HG03571 (cell line): ENCODE data around the gene GNAL.

ENCODE experiments used
- ATAC-seq: cut with Tn5 transposase; IDR thresholded peaks from one replicate; pipeline ENCODE4 v1.9.1; 2021; ENCODE audit not compliant: unreplicated experiment

Gene GNAL

DNA sequence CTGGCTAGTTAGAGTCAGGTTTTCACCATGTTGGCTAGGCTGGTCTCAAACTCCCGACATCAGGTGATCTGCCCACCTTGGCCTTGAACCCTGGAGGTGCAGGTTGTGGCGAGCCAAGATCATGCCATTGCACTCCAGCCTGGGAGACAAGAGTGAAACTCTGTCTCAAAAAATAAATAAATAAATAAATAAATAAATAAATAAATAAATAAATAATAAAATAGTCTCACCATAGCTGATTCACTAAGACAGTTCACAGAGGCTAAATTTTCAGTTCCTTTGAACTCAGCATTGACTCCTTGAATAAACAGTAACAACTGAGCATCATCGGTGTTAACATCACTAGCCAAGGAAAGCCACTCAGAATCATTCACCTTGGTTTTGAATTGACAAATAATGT is 32.7 kb downstream of the GNAL start:
- no peak for ATAC-seq

DNA sequence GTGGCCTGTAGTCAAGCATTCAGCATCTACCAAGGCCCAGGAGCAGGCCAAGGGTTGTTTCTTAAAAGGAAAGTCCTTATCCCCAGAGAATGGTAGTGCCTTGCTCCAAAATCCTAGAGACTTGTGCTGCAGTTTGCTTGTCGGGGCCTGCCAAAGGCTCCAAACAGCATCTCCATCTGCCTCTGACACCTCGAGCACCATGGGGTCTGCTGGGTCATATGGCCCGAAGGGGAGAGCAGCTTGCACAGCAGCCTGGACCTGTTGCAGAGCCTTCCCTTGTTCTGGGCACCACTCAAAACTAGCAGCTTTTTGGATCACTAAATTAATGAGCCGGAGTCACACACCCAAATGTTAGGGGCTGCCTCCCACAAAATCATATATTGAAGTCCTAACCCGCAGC is 35.7 kb downstream of the GNAL start:
- ATAC-seq = no peak

DNA sequence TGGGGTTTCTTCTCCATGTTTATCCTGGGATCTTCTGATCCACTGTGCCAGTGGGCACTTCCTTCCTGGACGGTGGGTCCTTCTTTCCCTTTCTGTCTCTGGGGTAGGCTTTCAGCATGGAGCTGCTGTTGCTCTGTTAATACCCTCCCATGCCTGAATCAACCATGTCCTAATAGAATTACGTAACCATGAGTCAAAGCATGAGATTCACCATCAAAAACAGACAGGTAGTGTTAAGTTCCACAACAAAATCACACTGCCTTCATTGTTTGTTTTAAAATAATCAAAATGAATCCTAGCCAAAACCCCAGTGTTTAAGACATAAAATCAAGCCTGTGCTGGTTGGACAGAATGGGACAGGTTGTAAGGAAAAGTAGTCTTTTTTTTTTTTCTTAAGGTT is 37.5 kb downstream of the GNAL start:
- no peak for ATAC-seq

DNA sequence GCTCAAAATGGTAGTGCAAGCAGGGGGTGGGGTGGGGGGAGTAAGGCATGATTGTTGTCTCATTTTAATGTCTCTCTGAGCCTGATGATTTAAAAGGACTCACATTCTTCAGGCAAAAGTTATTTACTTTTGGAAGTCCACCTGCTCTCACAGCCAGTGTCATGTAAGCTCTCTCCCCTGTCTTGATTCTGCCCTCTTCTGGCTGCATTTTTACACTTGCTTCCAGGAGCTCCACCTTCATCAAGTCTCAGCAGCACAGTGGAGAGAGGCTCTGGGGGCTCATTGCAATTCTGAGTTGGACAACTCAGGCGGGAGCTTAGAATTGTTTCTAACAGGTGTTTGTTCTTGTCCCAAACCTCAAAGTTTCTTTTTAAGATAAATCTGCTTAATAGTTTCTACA is 39.2 kb downstream of the GNAL start:
- ATAC-seq = no peak

DNA sequence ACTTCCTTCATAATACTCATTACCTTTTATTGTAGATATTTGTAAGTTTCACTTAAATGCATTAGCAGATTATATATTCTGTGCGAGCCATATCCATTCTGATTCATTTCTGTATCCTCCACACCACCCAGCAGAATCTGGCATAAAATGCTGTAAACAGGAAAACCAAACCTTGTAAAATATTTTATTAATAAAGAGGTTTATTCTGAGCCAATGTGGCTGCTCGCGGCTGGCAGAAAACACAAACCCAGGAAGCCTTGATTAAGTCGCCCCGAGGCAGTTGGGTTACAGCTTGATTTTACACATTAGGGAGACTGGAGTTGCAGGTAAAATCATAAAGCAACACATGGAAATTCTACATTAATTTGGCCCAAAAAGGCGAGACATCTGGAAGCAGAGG is 40.5 kb downstream of the GNAL start:
- no peak for ATAC-seq

DNA sequence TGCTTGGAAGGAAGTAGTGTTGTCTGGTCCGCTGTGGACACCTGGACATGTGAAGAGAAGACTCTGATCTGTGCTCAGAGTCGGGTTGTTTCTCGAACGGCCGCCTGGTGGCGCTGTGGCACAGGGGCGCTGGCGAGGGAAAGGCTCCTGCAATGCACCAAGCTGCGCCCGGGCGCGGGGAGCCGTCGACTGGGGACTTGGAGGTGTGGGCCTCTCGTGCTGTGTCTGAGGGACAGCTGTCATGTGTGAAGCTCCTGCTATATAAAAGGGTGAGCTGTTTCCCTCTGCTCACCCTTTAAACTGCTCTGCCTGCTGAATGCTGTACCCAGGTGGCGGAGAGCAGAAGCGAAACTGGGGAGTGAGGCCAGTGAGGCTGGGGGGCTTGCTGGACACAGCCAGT is 44.0 kb downstream of the GNAL start:
- no peak for ATAC-seq

DNA sequence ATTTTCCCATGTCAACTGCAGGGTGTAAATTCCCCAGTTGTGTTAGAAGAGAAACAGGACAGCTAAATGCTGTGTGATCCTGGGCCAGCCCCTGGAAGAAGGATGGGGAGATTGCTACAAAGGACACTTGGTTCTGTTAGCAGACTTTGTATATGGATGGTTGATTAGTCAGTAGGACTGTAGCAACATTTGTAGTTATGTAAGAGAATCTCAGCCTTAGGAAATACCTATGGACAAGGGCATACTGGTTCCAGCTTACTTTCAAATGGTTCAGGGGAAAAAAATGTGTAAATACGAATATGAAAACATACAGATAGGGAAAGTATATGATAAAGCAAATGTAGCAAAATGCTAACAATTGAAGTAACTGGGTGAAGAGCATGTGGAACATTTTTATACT is 47.6 kb downstream of the GNAL start:
- ATAC-seq = no peak

DNA sequence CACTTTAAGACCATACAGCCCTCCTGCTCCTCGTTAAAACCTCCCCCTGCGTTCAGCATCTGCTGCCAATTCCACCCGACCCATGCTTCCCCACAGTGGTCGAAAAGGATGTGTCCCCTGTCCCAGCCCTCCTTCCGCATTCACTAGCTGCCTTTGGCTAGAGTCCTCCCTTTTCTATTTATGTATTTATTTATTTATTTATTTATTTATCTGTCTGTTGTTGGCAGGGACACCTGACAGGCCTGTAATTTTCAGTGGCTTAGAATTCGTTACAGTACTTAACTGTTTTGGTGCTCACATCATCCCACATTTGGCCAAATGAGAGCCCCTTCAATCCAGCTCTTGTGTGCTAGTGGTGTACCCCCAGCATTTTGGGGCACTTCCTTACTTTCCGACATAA is 50.8 kb downstream of the GNAL start:
- ATAC-seq = no peak

DNA sequence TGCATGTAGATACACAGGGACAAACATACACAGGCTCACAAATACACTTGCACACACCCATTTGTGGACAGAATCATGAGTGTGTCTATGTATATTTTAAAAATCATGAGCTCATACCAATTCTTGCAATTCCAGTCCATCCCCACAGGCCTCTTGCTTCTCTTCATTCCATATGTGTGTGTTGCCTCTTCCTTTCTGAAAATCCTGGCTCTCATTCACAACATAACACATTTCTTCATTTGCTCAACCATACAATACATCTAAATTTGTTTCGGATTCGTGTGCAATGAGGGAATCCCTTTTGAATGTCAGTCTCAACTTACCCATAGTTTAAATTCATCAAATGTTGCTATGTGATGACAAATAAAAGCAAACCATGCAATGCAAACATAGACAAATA is 51.4 kb downstream of the GNAL start:
- ATAC-seq = no peak

DNA sequence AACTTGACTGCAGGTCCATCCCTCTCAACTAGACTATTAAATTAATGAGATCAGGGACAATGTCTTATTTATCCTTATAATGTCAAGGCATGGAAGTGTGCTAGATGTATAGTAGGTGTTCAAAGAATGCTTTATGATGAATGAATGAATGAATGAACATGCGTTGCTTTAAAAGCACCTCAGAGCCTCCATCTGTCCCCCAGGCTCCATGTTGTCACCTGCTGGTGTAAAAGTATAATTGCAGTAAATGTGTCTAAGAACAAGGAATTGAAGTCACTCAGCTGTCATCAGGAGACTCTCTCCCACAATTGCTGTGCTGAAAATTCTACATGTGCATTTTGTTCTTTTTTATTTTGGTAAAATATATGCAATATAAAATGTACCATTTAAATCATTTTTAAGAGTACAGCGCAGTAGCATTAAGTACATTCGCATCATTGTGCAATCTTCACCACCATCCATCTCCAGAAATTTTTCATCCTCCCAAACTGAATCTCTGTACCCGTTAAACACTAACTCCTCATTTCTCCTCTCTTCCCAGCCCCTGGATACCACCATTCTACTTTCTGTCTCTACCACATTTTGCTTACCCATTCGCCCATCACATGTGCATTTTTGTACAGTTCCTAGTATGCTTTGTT is 52.6 kb downstream of the GNAL start:
- ATAC-seq = no peak

DNA sequence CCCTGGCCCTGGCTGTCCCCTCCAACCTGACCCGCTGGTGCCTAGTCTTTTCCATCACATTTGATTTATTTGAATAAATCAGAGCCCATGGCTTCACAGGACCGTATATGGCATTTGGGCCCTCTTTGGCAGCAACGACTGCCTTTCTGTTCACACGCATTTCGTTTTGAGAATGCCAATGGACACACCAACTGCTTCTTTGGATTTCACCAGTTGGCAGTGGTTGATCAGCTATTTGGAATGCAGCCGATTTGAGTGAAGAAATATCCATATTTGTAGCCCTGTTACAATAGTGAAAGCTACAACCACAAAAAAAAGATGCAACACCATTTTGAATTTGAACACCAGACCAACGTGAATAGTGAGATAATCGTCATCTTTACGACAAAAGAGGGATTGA is 56.5 kb downstream of the GNAL start:
- ATAC-seq = no peak

DNA sequence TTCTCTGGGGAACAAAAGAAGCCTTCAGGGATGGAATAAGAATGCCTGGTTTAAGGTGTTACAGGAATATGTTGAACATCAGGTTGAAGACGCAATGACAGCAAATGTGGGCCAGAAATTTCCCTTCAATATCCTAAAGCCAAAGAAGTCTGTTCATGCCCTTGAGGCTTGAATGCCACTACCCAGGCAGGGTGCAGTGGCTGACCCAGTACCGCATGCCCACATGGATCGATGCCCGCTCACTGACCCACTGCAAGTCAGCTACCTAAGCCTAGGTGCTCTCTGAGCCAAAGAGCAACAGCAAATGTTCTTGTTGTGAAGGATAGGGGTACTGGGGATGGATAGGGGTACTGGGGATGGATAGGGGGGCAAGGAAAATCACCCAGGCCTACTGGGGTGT is 58.2 kb downstream of the GNAL start:
- ATAC-seq = no peak

DNA sequence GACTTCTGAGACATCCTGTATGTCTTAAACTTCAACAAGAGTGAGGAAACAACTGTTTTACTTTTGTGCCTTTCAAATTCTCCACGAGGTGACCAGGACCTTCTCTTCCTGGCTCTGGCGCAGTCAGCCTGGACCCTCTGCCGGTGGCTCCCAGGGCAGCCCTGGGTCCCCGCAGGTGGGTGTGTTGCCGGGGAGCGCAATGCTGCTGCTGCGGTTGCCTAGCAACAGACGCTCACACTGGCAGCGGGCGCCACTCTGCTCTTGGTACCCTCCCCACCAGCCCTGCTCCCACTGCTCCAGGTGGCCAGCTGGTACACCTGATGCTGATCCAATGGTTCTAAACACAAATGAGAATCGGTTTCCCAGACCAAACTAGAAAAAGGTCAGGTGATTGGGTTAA is 58.7 kb downstream of the GNAL start:
- ATAC-seq = no peak

DNA sequence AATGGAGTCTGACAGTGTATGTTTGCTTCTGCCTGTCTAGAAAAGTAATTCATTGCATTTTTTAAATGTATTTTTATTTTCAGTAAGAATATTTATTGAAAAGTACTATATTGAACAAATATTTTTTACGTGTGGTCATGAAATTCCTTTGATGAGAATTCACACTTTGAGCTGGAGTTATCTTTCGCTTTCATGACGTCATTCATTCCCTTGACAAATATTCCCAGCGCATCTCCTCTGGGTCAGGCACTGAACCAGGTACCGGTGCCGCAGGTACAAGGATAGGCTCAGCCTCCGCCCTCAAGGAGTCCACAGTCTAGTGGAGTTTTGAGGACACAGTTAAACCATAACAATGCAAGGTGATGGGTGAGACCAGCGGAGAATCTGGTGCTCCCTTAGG is 60.2 kb downstream of the GNAL start:
- no peak for ATAC-seq

DNA sequence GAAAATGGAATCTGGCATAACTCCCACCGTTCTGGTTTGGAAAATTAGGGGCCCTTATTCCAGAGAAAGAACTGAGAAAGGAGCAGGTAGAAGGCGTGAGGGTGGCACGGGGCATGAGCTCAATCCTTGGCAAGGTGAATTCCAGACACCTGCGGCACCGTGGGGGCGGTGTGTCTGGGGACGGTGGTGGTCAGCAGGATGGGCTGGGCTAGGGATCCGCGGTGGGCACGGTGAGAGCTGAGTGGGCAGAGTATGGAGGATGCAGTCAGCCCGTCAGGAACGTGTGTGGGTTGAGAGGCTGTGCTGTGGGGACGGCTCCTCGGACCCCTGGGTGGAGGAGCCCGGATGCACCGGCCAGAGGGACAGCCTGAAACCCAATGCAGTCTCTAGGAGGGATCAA is 61.1 kb downstream of the GNAL start:
- no peak for ATAC-seq

DNA sequence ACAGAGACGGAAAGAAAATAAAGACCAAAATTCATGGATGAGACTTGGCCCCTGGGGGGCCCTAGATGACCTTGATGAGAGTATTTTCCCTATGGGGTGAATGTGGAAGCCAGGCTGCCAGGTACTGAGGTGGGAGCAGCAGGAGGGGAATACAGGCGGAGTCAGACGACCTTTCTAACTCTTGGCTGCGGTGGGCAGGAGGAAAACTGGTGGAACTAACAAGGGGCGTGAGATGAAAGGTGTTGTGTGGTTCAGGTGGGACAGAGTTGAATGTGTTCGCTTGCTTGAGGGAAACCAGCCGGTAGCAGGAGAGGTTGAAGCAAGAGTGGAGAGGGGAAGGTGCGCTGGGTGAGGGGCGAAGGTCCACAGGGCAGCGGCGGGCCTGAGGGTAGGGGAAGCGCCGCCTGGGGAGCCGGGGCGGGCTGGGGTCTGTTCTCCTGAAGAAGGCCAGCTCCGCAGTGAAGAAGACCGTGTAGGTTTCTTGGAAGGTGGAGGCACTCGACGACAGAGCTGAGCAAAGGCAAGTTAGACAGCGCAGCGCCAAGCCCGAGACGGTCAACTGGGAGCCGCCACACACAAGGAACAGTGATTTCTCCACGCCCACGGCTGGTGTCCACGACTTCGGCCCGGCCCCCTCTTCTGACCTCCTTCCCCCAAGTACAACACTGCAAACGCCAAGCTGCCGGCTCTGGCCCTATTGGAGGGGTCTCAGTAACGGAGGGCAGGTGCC is 61.7 kb downstream of the GNAL start:
- no peak for ATAC-seq

DNA sequence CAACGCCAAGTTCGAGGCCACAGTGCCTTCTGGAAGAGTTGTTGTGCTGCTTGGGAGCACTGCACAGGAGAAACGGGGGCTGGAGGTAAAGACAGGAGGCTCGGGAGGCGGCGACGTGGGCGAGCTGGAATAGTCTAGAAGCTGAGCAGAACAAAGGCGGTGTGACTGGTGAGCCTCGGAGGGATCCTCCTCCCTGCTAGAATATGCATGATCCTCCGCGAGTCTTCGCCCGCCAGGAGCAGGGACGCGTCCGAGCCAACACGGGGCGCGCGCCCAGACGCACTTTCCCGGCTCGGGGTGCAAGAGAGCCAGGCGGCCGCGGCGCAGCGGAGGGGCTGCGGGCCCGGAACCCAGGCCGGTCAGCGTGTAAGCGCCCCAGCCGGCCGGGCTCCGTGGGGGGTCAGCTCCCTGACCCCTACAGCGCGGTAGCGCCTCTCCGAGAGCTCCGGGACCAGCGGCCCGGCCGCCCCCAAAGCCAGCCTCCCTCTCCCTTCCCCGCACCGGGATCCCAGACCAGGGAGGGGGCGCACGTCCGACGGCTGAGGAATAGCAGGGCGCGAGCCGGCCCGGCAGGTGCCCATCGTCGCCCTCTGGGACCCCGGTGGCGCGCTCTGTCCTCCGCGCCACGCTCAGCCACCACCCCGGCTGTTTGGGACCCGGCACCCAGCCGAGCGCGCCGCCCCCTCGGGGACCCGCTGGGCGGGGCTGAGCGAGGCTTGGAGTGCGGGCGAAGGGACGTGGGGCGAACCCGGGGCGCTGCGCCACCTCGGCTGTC is 62.5 kb downstream of the GNAL start:
- ATAC-seq = no peak

DNA sequence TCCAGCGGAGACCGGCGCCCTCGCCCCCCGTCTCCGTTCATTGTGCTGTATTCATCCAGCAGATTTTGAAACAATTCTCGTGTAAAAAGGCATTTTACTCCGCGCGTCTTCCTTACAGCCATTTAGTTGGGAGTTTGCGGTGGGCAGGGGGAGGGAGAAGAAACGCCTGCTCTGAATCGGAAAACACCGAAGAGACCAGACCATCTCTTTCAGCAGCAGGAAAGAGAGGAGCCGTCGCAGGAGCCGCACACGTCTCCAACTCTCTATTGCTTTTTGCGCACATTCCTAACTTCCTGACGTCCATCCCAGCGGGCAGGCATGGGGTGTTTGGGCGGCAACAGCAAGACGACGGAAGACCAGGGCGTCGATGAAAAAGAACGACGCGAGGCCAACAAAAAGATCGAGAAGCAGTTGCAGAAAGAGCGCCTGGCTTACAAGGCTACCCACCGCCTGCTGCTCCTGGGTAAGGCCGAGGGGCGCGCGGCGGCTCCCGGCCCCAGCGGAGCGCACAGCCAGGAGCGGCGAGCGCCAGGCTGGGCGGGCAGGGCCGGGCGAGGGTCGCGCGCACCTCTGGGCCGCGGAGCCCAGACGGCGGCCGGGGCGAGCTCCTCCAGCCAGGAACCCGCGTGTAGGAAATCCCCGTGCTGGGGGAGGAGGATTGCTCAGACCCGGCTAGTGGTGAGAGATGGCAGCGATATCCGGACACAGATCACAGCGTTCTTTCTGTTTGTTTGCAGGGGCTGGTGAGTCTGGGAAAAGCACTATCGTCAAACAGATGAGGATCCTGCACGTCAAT is 63.2 kb downstream of the GNAL start:
- no peak for ATAC-seq

DNA sequence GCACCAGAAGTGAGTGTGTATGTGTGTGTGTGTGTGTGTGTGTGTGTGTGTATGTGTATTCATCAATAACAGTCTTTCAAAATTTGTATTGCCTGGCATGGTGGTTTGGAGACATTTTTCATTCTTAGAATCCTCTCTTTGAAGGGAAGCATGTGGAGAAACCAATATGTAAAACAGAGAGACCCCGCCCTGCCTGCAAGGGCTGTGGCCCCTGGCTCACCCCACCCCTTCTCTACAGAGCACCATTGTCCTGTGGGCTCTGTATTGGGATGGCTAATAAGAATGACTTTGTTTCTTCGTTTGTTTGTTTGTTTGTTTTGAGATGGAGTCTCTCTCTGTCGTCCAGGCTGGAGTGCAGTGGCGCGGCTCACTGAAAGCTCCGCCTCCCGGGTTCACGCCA is 65.9 kb downstream of the GNAL start:
- no peak for ATAC-seq

DNA sequence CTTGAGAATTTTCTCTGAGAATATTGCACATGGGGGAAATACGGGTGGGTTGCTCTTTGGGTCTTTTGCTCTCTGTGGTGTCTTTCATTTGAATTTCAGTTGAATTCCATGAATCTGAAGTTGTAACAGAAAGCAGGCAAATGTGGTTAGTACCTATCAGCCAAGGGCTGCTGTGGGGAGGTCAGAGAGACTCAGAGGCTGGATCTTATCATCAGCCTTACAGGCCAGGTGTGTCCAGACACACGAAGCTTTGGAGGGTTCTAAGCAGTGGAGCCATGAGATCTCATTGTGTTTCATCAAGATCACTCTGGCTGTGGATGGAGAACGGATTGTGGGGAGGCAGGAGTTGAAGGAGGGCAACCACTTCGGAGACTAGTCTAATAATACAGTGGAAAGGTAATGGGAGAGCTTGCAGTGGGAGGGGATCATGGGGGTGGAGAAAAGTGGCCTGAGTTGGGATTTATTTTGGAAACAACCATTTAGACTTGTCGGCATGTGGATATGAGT is 68.1 kb downstream of the GNAL start:
- no peak for ATAC-seq

DNA sequence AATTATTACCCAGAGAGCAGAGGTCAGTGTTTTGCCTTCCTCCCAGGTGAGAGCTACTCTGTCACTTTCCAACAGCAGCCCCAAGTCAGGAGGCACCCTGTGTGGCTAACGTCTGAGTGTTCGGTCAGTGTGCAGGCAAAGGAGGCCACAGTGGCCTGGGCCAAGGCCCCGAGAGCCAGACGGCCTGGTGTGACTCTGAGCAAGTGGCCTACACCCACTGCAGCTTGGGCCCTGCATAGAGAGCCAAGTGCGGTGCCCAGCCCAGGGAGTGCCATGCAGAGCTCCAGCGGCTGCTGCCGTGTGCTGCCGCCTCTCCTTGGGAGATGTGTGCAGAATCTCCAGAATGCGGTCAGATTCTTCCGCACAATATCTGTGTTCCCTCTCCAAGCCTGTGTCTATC is 70.4 kb downstream of the GNAL start:
- ATAC-seq = no peak
